HTERT RPE-1 (cell line): ENCODE results near the gene MBNL1.

ENCODE experiments used
- in situ Hi-C: fragments of 300-500 bp; cut with MboI; formaldehyde crosslinking; loops from 4 replicates; pipeline ENCODE4 v1.14.3; 2020; ENCODE audit warnings: low sequenced_read_pairs

Gene MBNL1

DNA sequence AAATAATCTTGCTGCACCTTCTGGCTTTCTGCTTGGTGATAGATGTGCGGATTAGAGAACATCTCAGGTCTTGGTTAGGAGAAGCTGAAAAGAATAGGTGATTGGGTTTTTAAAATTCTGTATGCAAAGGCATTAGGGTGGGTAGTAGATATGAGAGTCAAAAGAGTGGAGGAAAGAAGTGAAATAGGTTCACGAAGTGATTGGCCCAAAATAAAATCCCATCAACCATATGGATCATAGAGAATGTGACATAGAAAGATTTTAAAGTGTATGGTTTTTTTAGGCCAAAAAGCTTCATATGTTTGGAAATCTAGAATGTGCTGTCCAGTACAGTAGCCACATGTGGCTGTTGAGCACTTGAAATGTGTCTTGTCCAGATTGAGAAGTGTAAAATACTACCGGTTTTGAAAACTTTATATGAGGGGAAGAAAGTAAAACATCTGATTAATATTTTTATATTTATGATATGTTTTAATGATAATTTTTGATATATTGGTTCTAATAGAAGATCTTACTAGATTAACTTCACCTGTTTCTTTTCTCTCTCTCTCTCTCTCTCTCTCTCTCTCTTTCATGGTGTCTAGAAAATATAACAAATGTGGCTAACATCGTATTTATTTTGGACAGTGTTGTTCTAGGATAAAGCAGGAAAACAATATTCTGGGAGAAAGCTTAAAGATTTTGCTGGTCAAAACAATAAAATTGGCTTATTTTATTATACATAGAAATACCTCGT is 2.9 kb downstream of the MBNL1 start:
- in situ Hi-C loops: no loop called here

DNA sequence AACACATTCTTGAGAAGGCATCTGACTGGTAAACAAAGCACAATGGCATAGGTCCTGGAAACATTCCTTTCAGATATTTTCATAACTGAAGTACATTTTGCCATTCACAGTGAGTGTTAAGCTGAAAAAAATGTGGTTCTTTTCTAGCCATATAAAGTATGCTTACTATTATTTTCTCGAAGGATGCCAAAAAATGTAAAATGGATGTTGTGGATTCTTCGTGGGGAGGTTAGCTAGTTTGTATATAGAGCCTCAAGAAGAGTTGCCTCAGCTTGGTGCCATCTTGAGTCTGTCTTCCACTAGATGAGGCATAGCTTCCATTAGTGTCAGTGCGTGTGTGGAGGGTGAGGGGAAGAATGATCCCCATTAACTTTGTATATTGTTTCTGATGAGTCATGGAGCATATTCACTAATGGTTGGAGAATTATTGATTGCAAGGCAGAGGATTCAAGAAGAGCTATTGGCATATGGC is 4.1 kb downstream of the MBNL1 start:
- in situ Hi-C loops: no loop called here

DNA sequence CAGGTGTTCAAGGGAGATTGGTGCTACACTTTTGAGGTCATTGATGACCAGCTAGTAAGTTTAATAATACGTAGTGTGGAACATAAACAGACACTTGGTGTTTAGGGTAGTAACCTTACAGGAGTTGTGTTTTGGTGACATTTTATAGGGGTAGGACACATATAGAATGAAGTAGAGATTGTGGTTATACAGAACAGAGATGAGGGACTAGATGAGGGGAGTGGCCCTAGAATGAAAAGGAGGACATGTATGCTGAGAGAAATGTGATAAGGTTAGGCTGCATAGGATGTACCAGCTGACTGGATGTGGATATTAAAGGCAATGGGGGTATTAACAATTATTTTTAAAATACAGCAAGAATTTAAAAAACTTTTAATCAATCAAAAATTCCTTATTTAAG is 8.0 kb downstream of the MBNL1 start:
- in situ Hi-C loops: no loop called here

DNA sequence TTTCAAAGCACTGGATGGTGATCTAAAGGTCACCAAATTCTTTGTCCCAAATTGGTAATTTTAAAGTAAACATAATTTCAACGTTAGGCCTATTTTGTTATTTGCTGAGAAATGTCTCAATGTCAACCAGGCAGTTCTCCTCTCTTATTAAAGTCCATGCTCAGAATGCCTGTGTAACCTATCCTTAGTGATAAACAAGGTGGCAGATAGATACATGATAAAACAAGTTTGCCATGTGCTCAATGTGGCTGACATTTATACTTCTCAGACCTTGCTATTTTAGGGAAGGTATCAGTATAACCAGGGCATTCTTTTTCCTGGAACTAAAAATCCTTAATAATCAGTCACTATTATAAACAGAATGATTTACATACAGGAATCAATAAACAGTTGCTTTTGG is 8.5 kb downstream of the MBNL1 start:
- in situ Hi-C loops: no loop called here

DNA sequence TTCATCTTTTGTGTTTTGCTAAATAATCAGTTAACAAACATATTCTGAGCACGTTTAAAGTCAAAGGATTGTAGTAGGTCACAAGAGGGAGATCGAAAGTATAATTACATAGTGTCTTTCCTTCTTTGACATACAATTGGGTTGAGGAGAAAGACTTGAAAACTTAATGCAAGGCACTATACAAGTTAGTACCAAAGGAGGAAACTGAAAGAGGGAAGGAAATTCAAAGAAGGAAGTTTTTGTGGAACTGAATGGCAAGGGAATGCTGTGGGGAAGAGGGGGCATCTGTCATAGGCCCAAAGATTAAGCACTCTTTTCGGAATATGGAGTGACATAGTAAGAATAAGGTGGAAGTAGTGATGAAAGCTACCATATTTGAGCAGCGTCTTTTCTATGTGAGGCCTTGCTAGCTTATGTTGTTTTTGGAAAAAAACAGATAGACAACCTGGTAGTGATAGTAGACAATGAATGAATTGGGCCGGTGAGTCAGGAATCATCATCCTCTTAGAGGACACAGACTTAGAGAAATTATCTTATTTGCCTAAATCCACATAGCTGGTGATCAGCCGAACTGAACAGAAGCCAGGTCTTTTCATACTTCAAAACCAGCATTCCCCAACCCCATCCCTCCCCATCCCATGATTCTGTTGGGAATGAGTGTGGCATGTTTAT is 10.2 kb downstream of the MBNL1 start:
- in situ Hi-C loops: no loop called here

DNA sequence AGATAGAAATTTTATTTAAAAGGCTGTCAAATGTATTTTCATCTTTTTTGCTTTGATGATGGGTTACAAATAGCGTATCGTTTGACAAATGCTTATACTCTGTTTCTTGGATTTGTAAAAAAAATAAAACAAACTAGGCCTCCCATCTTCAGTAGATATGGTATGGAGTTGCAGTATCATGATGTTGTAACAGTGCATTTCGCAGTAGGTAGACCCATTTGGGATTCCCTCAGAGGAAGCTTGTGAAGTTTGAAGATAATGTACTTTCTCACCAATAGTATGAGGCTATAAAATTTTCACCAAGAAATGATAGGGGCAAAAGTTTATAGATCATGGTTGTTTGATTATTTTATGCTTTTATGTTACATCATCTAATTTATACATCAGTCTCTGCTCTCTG is 10.8 kb downstream of the MBNL1 start:
- in situ Hi-C loops: no loop called here

DNA sequence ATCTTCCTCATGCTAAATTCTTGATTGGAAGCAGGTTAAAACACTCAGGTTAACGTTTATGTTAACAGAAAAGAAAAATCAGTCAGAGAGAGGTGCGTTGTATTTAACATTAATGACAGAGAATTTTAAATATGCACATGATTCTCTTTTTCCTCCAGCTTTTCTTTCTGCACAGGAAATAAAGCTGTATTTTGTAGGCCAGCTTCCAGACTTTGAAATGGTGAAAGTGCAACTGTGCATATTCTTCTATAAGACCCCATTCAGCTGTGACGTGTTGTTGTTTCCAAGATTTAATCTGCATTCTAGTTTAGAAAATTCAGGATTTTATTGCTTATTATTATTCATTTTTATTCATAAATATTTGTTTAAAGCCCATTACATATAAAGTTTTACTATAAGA is 11.8 kb downstream of the MBNL1 start:
- in situ Hi-C loops: no loop called here

DNA sequence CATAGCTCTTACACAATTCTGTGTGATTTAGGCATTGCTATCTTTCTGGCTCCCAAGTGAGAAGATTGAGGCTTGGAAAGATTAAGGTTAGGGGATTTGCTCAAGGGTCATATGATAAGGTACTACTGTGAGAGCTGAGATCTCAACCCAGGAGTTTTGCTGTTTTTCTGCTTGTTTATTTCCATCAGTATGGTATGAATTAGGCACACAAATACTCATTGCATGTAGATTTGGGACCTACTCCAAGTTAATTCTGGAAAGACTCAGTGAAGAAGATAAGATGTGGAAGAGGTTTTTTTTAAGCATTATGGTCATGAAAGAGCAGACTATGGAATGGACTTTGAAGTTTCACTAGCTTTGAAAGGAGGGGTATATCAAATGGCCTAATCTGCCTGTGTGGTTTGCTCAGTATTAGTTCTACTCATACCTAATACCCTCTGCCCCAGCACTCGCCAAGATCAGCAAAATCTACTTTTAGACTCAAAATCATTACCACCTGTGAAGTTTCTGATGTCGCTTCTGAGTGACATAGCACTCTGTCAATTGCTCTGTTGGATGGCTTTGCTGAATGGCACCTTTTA is 12.5 kb downstream of the MBNL1 start:
- in situ Hi-C loops: no loop called here

DNA sequence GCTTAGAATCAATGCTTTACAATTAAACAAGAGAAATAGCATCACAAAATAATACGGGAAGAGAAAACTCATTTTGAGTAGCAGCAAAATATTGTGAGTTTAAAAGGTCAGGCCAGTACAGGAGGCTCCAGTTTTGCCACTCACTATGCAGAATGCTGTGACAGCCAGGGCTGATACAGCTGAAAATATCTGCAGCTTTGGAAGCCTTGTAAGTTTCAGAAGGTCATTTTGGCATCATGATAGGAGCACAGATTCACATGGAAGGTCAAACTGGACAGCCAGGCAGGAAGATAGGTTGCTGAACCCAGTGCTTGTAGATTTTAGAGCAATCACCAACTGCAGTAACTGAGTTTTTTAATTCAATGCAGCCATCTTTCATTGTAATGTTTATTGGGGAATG is 14.1 kb downstream of the MBNL1 start:
- in situ Hi-C loops: no loop called here

DNA sequence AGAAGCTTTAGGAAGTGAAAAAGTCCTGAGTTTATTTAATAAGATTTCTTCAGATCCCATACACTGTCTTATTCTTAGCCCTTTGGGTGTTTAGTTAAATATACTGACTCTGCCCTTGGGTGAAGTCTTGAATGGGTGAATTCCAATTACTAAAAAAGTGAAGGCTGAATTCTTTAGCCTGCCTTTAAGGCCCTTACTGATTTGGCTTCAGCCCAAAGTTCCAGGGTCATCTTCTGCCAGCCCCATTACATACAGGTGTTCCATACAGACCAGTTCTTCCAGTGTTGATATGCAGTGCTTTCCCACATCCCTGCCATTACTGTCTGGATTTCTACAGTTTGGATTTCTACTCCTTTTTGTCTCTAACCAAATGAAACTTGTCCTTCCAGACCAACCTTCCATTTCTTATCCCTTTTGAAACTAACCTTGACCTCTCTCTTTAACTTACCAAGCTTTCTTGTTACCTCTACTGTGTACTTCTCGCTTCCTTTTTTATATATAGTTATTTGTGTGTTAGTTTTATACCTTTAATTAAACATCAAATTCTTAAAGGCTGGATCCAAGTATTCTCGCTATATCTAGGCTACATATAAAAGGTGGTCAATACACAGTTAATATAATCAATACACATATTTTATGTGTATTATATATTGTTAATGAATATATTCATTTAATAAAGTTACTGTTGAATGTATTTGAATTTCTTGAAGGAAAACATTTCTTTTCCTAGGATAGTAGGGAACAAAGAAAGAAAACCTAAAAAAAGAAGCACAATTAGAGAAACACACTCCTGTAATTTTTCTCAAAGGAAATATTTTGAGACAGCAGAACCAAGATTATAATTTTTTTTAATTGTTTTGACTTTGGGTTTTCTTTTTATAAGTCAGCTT is 15.0 kb downstream of the MBNL1 start:
- in situ Hi-C loops: no loop called here

DNA sequence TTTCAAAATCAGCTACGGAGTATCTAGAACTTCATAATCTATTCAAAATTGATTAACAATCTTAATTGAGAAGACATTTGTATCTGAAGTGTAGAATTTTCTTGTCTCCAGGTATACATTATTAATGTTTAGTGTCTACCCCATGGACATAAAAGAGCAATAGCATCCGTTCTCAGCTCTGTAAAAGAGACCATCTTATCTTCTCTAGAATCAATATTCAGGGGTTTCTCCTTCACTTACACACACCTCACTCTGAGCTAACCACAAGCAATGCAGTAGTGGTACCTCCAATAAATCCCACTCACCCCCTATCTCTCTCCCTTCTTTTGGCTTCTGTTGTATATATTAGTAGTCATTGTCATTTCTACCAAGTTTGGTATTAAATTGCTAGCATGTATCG is 16.2 kb downstream of the MBNL1 start:
- in situ Hi-C loops: no loop called here

DNA sequence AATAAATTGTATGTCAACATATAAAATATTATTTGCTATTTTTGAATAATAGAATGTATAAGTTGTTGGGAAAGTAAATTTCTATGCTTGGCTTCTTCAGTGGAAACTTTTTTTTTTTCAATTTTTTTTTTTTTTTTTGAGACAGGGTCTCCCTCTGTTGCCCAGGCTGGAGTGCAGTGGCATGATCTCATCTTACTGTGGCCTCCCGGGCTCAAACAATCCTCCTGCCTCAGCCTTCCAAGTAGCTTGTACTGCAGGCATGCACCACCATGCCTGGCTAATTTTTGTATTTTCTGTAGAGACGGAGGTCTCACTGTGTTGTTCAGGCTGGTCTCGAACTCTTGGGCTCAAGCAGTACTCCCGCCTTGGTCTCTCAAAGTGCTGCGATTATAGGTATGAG is 16.8 kb downstream of the MBNL1 start:
- in situ Hi-C loops: no loop called here

DNA sequence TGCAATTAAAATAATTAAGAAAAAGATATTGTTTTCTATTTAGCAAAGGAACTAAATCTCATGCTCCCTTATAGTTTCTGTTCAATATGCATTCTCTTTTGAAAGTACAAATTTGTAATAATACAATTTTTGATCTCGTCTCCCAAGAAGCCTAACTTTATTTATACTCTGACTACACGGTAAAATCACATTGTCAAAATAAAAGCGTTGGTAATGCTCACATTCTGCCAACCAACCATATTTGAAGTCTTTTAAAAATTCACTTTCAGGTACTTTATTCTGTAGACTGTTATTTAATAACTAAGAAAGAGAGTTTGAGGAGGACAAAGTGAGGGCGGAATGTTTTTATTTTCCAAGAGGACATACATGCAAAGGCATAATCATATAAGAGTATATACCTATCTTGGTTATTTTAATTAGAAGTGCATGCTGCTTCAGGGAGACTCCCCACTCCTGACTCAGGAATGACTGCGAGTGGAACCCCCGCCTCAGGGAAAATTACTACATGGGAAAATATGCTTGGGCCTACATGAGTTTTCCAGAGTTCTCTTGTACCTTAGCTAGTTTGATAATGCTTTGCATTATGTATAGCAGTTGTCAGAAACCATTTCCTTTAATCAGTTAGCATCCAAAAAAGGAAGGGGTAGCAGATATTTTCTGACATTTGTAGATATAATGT is 19.3 kb downstream of the MBNL1 start:
- in situ Hi-C loops: no loop called here

DNA sequence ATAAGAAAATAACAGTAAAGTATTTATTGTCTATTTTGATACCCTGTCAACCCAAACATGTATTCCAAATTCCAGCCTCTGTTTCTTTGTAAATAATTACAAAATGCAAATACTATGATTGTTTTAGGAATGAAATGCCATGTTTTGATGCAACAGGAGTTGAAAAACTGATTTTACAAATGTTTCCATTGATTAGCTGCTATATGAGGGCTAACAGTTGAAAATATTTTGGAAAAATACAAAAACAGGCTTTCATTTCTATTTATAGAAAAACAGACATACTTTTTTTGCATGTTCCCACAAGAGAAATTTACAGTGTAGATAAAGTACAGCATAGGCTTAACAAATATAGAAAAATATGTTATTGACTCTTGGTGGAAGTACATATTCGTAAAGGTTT is 20.0 kb downstream of the MBNL1 start:
- in situ Hi-C loops: no loop called here

DNA sequence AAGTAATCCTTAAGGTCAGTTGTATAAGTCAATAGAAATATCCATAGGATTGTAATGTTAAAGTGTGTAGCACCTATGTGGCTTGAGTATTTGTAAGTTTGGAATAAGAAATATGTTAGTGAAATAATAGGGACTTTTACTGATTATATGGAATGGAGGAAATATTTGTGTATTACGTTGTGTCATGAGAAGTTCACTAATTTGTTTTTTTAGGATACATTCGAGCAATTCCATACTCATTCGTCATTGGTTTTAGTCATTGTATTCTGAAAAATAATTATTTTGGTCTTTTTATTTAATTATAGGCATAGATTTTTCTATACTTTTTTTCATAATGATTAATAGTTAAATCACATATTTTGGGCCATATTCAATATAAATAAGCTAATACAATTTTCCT is 21.0 kb downstream of the MBNL1 start:
- in situ Hi-C loops: no loop called here

DNA sequence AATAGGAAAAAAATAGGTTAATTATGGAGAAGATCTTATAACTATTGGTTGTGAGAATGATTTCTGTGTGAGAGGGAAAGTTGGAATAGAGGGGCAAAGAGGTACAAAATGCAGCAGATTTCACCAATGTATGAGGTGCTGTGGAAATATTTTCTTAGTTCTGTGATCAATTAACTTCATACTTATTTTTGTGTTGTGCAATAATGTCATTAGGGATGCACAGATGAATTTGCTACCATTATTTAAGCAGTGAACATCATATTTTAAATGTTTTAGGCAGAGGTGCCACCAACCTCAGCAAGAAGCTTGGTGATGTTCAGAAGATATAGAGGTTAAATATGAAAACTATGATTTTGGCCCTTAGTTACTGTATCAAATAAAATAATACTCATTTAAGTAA is 21.6 kb downstream of the MBNL1 start:
- in situ Hi-C loops: no loop called here

DNA sequence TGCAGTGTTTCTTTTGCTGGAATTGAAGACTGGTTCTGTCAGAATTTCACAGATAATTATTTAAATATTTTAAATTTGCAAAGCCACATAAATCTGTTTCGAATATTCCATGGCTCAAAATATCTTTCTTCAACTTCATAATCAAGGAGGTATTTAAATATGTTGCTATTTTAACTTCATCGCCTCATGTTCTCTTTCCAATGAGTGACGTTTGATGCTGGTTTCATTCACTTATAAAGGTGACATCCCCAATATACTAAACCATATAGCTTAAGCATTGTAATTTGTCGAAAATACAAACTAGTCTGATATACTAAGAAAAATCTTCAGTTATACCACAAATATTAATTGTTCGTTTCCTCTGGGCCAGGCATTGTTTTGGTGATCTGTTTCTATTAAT is 22.5 kb downstream of the MBNL1 start:
- in situ Hi-C loops: no loop called here

DNA sequence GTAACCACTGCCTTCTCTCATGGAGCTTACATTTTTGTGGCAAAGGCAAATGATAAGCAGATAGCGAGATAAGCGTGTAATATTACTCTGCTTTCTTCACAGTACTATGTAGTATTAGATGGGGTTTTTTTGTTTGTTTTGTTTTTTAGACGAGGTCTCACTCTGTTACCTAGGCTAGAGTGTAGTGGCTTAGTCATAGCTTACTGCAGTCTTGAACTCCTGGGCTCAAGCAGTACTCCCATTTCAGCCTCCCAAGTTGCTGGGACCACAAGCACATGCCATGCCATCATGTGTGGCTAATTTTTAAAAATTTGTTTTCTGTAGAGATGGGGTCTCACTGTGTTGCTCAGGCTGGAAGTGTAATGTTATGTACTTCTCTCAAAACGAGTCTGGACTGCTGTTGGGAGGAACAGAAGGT is 22.9 kb downstream of the MBNL1 start:
- in situ Hi-C loops: no loop called here

DNA sequence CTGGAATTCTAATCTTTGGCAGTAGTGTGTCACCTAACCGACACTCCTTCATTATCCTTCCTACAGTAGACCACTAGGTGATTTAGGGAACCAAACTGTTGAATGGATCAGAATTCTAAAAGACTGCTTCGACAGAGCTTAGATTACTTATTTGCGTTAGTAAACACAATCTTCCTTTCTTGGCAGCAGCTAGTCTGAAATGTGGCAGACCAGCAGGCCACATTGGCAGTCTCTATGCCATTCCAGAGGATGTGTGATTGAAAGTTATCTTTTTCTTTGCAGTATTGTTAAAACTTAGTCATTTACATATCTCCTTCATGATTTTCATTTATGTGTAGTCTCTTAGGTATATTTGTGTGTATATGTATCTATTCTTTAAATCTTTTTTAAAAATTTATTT is 23.6 kb downstream of the MBNL1 start:
- in situ Hi-C loops: no loop called here

DNA sequence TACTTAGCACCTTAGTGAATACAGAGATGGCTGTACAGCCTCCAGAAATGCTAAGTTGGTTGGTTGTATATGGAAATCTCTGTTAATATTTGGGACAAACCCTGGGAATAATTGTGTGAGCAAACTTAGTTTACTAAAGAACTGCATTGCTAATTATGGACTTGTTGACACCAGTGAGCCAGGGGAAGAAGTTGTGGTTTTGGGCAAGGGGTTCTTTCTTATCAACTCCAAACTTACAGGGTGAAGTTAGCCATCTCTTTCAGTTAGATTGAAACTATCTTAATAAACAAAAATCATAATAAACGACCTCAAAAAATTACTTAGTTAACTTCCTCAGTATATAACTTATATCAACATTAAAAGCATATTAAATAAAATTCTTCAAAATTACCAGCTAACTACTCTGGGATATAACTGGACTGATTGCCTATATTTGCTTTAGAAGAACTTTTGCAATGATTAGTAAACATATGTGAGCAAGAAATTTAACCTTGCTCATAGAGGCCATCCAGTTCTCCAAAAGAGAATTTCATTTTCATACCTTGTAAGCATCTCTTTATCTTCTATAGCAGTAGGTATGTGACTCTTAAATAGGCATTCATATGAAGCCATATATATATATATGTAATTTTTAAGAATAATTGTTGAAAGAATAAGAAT is 24.7 kb downstream of the MBNL1 start:
- in situ Hi-C loops: no loop called here
